T-cell (primary cell): ENCODE data around the gene GAB4. TPM values are rescaled to one million over a fixed set of nuclear protein-coding genes. Genes with fewer than 3 reads are reported as not detected.
A peak's percentile ranks its signal among the peaks of the same experiment; 100 is the strongest.
"Not testable (repeated sequence)": the region's sequence is repeated elsewhere in the genome, so short reads cannot be mapped to it uniquely, and the experiment has no call there.

ENCODE experiments used
- ATAC-seq, 4 experiments: fragments of 200-7000 bp in 3 of 4; fragments of 150-1000 bp in 1 of 4; cut with Tn5 transposase; replicated peaks in 1 of 4; 1 replicate in 3 of 4; 2 replicates in 1 of 4; pipeline ENCODE4 v1.10.0; 2021; ENCODE audit warnings: moderate library complexity in 3 of 4, mild to moderate bottlenecking in 2 of 4, moderate number of reproducible peaks in 1 of 4
- CTCF ChIA-PET, 2 donors: fragments of 300-600 bp; sonication (Branson Sonifier 250); formaldehyde crosslinking; loops; one replicate each; lab custom pipeline; 2022; ENCODE audit warnings: antibody characterized with exemption in 2 of 2; lab: Charles Lee
- POLR2A ChIA-PET, 2 donors: fragments of 300-600 bp; sonication (Branson Sonifier 250); formaldehyde crosslinking; loops; one replicate each; lab custom pipeline; 2022; ENCODE audit warnings: antibody characterized with exemption in 2 of 2; lab: Charles Lee
- DNase-seq, 35 experiments: peaks; one replicate each; pipeline versions ENCODE4 v3.0.0 to v3.0.0-alpha.2; 2013 to 2023
- H3K27ac ChIP-seq: one replicate; pipeline ENCODE4 v1.5.1; 2013; ENCODE audit warnings: low read length
- H3K27me3 ChIP-seq, 2 experiments: replicated peaks in 1 of 2; 1 replicate in 1 of 2; 2 replicates in 1 of 2; pipeline versions ENCODE4 v1.6.1 to v1.7.0; 2013; ENCODE audit warnings: low read length in 1 of 2, mixed read lengths in 1 of 2; ENCODE audit not compliant: control insufficient read depth in 2 of 2, insufficient read depth in 2 of 2; ENCODE audit errors: extremely low read depth in 1 of 2
- H3K36me3 ChIP-seq, 2 donors: 1 replicate in 1 of 2; 2 replicates in 1 of 2; pipeline versions ENCODE4 v1.6.1 to v1.7.0; 2013; ENCODE audit warnings: low read length in 1 of 2; ENCODE audit not compliant: control insufficient read depth in 2 of 2, insufficient read depth in 1 of 2; ENCODE audit errors: extremely low read depth in 1 of 2
- H3K4me1 ChIP-seq, 2 experiments: 1 replicate in 1 of 2; 2 replicates in 1 of 2; pipeline versions ENCODE4 v1.6.1 to v1.7.0; 2013; ENCODE audit warnings: low read length in 2 of 2, mixed read lengths in 1 of 2; ENCODE audit not compliant: insufficient read depth in 2 of 2, control insufficient read depth in 1 of 2; ENCODE audit errors: extremely low read depth in 1 of 2
- H3K4me3 ChIP-seq, 2 donors: 1 replicate in 1 of 2; 2 replicates in 1 of 2; pipeline versions ENCODE4 v1.5.1 to v1.7.0; 2013; ENCODE audit warnings: mild to moderate bottlenecking in 2 of 2, low read length in 1 of 2, moderate library complexity in 1 of 2; ENCODE audit not compliant: control insufficient read depth in 1 of 2; ENCODE audit errors: extremely low read depth in 1 of 2
- H3K9me3 ChIP-seq: 2 replicates; pipeline ENCODE4 v1.7.0; 2013
- H3K27ac Mint-ChIP-seq, 2 donors: one replicate each; pipeline ENCODE4 v1.8.0; 2020 to 2021; ENCODE audit warnings: mild to moderate bottlenecking in 2 of 2, mixed read lengths in 2 of 2
- H3K27me3 Mint-ChIP-seq, 2 donors: one replicate each; pipeline ENCODE4 v1.8.0; 2021 to 2022; ENCODE audit warnings: mixed read lengths in 2 of 2
- H3K36me3 Mint-ChIP-seq: one replicate; pipeline ENCODE4 v1.8.0; 2021; ENCODE audit warnings: mixed read lengths
- H3K4me1 Mint-ChIP-seq, 3 donors: one replicate each; pipeline ENCODE4 v1.8.0; 2020 to 2022; ENCODE audit warnings: mixed read lengths in 3 of 3, mild to moderate bottlenecking in 1 of 3
- H3K4me3 Mint-ChIP-seq, 3 donors: one replicate each; pipeline ENCODE4 v1.8.0; 2020 to 2022; ENCODE audit warnings: mild to moderate bottlenecking in 3 of 3, mixed read lengths in 3 of 3, moderate library complexity in 3 of 3
- H3K9me3 Mint-ChIP-seq, 3 donors: one replicate each; pipeline ENCODE4 v1.8.0; 2020 to 2022; ENCODE audit warnings: mixed read lengths in 3 of 3
- WGBS: methylation state at CpG from one replicate; pipeline ENCODE4 v1.1.5; 2013; ENCODE audit warnings: missing lambda C conversion rate; ENCODE audit not compliant: insufficient coverage; 5-methylcytosine and 5-hydroxymethylcytosine counted together
- total RNA-seq, 35 experiments: library from RNA in 6 of 35; stranded (reverse) in 6 of 35; fragments of 120-200 nt in 1 of 35; gene quantifications; one replicate each; pipeline versions ENCODE4 v1.2.1 to v1.2.4 and lab custom pipeline; 2013 to 2026

The GAB4 gene
- total RNA-seq, 5 donors from 2014 or later (not counting 1 experiment from before 2014, with no cell fraction given): 0.28 TPM; not detected in 4

DNA sequence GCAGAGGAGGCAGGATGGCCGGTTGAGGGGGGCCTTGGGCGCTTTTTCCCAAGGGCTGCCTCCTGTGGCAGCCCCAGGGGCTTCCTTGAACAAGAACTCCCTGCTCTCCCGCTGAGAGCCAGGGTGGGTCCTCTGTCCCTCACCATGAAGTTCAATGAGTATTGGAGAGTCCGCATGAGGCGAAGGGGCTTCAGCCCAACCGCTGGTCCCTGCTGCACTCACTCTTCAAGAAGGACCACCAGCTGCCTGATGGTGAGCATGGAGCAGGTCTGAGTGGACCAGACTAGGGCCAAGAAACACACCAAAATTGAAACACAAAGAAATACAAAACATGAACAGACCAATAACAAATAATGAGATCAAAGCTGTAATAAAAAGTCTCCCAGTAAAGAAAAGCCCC is 7.5 kb upstream of the GAB4 start:
- H3K4me1 Mint-ChIP-seq, DNase-seq, H3K4me1 ChIP-seq, H3K9me3 ChIP-seq, H3K36me3 ChIP-seq, H3K4me3 ChIP-seq, H3K27ac ChIP-seq, CTCF ChIA-PET, H3K36me3 Mint-ChIP-seq, POLR2A ChIA-PET, H3K27ac Mint-ChIP-seq, ATAC-seq, H3K9me3 Mint-ChIP-seq, H3K4me3 Mint-ChIP-seq: not testable (repeated sequence)
- peaks cover 0 to 28% of the 10 kb centered on the region in 2 experiments for H3K27me3 ChIP-seq
- WGBS: no CpG with 5 or more reads among the region's 6 CpGs
- peaks cover 21 to 52% of the 10 kb centered on the region in 2 donors for H3K27me3 Mint-ChIP-seq

DNA sequence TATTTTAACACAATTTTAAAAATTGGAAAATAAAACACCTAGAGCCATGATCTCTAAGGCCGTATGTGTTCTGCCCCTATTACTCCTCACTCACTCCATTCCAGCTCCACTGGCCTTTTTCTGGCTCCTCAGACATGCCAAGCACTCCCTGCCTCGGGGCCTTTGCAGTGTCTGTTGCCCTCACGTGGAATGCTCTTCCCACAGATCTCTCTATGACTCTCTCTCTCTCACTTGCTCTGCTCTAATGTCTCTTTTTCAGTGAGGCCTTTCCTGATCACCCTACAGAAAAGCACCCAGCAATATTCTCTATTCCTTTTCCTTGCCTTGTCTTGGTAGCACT is 6.0 kb upstream of the GAB4 start:
- DNase-seq, H3K4me3 Mint-ChIP-seq, CTCF ChIA-PET, H3K9me3 ChIP-seq, H3K4me3 ChIP-seq, ATAC-seq, H3K36me3 ChIP-seq, H3K4me1 ChIP-seq, POLR2A ChIA-PET, H3K27ac Mint-ChIP-seq, H3K27ac ChIP-seq, H3K36me3 Mint-ChIP-seq, H3K4me1 Mint-ChIP-seq, H3K9me3 Mint-ChIP-seq: not testable (repeated sequence)
- peaks cover 0 to 40% of the 10 kb centered on the region in 2 experiments for H3K27me3 ChIP-seq
- peaks cover 23 to 51% of the 10 kb centered on the region in 2 donors for H3K27me3 Mint-ChIP-seq
- WGBS: 63% methylated on average over 3 of the region's 3 CpGs

DNA sequence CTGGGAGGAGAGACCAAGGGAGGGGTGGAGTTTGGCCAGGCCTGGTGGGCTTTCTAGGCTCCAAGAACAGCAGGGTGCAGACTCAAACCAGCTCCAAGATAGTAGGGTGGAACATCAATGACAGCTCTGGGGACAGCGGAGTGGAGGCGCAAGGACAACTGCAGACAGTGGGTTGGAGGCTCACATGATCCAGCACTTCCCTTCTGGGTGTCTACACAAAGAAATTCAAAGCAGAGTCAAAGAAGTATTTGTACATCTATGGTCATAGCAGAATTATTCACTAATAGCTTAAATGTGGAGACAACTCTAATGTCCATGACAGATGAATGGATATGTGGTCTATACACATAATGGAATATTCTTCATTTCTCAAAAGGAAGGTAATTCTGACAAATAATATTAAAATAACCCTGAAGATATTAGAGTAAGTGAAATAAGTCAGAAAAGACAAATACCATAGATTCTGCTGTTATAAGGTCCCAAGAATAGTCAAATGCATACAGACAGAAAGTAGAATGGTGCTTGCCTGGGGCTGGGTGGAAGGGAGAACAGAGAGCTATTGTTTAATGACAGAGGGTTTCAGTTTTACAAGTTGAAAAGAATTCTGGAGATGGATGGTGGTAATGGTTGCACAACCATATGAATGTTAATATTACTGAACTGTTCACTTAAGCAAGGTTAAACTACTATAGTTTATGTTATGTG is 5.5 kb upstream of the GAB4 start:
- H3K27me3 Mint-ChIP-seq: peaks cover 26 to 52% of the 10 kb centered on the region in 2 donors
- DNase-seq (no peak), ATAC-seq (no peak)
- no CpG with 5 or more reads among the region's 2 CpGs for WGBS
- H3K27me3 ChIP-seq: peaks cover 0 to 40% of the 10 kb centered on the region in 2 experiments
- no peaks in the 10 kb centered on the region for H3K9me3 Mint-ChIP-seq
- H3K4me1 Mint-ChIP-seq: no peaks in the 10 kb centered on the region
- H3K27ac ChIP-seq: no peak overlapping the region
- H3K9me3 ChIP-seq: no peaks in the 10 kb centered on the region
- H3K4me3 Mint-ChIP-seq: no peak overlapping the region
- no peaks in the 10 kb centered on the region for H3K36me3 Mint-ChIP-seq
- no peak overlapping the region for H3K27ac Mint-ChIP-seq
- POLR2A ChIA-PET: no interaction called here
- H3K36me3 ChIP-seq: no peaks in the 10 kb centered on the region
- no peak overlapping the region for H3K4me3 ChIP-seq
- CTCF ChIA-PET: no interaction called here
- no peaks in the 10 kb centered on the region for H3K4me1 ChIP-seq

DNA sequence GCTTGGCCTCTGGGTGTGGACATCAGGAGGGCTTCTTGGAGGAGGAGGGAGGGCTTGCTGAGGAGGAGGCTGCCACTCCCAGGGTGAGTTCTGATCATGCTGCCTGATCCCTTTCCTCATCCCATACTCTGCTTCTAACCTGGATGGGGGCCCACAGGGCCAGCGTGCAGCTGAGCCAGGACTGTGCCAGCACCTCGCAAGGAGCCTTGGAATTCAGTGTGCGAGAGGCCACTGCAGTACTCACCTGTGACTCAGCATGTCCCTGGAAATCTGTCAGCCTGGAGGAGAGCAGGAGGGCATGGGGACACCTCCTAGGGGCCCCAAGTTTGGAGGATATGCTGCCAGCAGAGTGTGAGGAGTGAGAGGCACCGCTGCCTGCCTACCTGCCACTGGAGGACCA is 4.2 kb upstream of the GAB4 start:
- no peaks in the 10 kb centered on the region for H3K9me3 Mint-ChIP-seq
- CTCF ChIA-PET: no interaction called here

DNA sequence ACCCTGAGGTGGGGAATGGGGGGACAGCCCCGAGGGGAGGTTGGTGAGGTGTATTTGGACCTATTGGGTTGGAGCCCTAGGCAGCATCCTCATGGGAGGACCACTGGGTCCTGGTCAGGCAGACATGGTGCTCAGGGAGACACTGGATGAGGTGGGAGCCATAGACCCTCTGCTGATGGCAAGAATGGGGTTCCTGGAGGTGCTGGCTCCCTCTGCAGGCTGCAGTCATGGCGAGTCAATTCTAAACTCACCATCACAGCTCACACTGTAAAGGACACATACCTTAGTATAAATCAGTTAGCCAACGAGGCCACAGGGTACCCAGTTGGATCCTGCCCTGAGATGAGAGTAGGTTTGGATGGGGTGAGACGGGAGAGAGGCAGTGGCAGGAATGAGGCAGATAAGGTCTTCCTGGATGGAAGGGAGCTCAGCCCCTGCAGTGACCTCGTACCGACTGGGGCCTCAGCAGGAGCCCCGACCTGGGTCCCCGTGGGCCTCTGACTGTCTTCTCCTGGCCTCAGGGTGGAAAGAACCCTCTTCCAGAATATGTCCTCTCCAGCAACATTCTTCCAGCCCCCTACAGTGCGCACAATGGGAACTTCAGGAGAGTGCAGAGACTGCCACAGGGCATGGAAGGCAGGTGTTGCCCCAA is 1.7 kb upstream of the GAB4 start:
- DNase-seq (no peak), ATAC-seq (peak in 1 of 4 experiments; percentile 13)
- ChIA-PET CTCF (no interaction called here), POLR2A (no interaction called here)
- Histone ChIP-seq H3K4me1 (no peaks in the 10 kb centered on the region), H3K4me3 (no peak overlapping the region), H3K27me3 (peaks cover 0 to 49% of the 10 kb centered on the region in 2 experiments), H3K27ac (no peak overlapping the region), H3K9me3 (no peaks in the 10 kb centered on the region), H3K36me3 (no peaks in the 10 kb centered on the region)
- H3K27me3 Mint-ChIP-seq: peaks cover 45 to 68% of the 10 kb centered on the region in 2 donors
- no peak overlapping the region for H3K4me3 Mint-ChIP-seq
- 59% methylated on average over 6 of the region's 9 CpGs for WGBS
- no peak overlapping the region for H3K27ac Mint-ChIP-seq
- peaks cover 2 to 8% (median 6%) of the 10 kb centered on the region in 3 donors for H3K9me3 Mint-ChIP-seq
- H3K36me3 Mint-ChIP-seq: no peaks in the 10 kb centered on the region
- no peaks in the 10 kb centered on the region for H3K4me1 Mint-ChIP-seq

More for the DNA sequence above, 4.2 kb upstream of the GAB4 start:
- H3K4me3 ChIP-seq: no peak overlapping the region
- H3K9me3 ChIP-seq: no peaks in the 10 kb centered on the region
- no peaks in the 10 kb centered on the region for H3K36me3 Mint-ChIP-seq
- H3K4me3 Mint-ChIP-seq: no peak overlapping the region
- H3K4me1 ChIP-seq: no peaks in the 10 kb centered on the region
- peaks cover 31 to 58% of the 10 kb centered on the region in 2 donors for H3K27me3 Mint-ChIP-seq
- peaks cover 0 to 53% of the 10 kb centered on the region in 2 experiments for H3K27me3 ChIP-seq
- H3K36me3 ChIP-seq: no peaks in the 10 kb centered on the region
- 77% methylated on average over 4 of the region's 4 CpGs for WGBS
- no peaks in the 10 kb centered on the region for H3K4me1 Mint-ChIP-seq
- no peak overlapping the region for H3K27ac Mint-ChIP-seq
- POLR2A ChIA-PET: no interaction called here
- no peak for DNase-seq
- ATAC-seq: no peak
- no peak overlapping the region for H3K27ac ChIP-seq

DNA sequence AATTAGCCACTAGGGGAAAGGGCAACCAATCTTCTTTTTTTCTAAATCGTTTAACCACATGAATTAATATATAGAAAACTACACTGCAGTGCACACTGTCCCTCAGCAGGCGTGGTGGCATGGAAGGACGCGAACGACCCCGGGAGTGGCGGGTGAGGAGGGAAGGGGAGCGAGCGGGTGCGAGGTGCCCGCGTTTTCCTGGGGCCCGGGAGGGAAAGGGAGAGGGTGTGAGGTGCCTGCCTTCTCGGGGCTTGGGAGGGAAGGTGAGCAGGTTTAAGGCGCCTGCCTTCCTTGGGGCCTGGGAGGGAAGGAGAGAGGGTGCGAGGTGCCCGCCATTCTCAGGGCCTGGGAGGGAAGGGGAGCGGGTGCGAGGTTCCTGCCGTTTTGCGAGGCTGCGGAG is 765 bp downstream of the GAB4 start:
- peaks cover 0 to 36% of the 10 kb centered on the region in 2 experiments for H3K27me3 ChIP-seq
- peaks cover 58 to 72% of the 10 kb centered on the region in 2 donors for H3K27me3 Mint-ChIP-seq
- no peak for DNase-seq
- no peaks in the 10 kb centered on the region for H3K4me1 ChIP-seq
- no peaks in the 10 kb centered on the region for H3K4me1 Mint-ChIP-seq
- no peaks in the 10 kb centered on the region for H3K9me3 ChIP-seq
- no peak overlapping the region for H3K4me3 ChIP-seq
- H3K4me3 Mint-ChIP-seq: no peak overlapping the region
- no peaks in the 10 kb centered on the region for H3K36me3 Mint-ChIP-seq
- H3K27ac Mint-ChIP-seq: no peak overlapping the region
- WGBS: 23% methylated on average over 18 of the region's 22 CpGs
- POLR2A ChIA-PET: no interaction called here
- no peak for ATAC-seq
- H3K9me3 Mint-ChIP-seq: peaks cover 14 to 19% (median 19%) of the 10 kb centered on the region in 3 donors
- H3K36me3 ChIP-seq: no peaks in the 10 kb centered on the region
- no peak overlapping the region for H3K27ac ChIP-seq
- CTCF ChIA-PET: no interaction called here
